GM18526 (cell line): ENCODE measurements around the gene ANKK1.

Experiments used
- POLR2A ChIP-seq: IDR thresholded peaks from 3 replicates; pipeline ENCODE4 v1.6.1; 2011; ENCODE audit not compliant: insufficient read length; ENCODE audit errors: extremely low read depth

Gene ANKK1, protein sequence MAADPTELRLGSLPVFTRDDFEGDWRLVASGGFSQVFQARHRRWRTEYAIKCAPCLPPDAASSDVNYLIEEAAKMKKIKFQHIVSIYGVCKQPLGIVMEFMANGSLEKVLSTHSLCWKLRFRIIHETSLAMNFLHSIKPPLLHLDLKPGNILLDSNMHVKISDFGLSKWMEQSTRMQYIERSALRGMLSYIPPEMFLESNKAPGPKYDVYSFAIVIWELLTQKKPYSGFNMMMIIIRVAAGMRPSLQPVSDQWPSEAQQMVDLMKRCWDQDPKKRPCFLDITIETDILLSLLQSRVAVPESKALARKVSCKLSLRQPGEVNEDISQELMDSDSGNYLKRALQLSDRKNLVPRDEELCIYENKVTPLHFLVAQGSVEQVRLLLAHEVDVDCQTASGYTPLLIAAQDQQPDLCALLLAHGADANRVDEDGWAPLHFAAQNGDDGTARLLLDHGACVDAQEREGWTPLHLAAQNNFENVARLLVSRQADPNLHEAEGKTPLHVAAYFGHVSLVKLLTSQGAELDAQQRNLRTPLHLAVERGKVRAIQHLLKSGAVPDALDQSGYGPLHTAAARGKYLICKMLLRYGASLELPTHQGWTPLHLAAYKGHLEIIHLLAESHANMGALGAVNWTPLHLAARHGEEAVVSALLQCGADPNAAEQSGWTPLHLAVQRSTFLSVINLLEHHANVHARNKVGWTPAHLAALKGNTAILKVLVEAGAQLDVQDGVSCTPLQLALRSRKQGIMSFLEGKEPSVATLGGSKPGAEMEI

DNA sequence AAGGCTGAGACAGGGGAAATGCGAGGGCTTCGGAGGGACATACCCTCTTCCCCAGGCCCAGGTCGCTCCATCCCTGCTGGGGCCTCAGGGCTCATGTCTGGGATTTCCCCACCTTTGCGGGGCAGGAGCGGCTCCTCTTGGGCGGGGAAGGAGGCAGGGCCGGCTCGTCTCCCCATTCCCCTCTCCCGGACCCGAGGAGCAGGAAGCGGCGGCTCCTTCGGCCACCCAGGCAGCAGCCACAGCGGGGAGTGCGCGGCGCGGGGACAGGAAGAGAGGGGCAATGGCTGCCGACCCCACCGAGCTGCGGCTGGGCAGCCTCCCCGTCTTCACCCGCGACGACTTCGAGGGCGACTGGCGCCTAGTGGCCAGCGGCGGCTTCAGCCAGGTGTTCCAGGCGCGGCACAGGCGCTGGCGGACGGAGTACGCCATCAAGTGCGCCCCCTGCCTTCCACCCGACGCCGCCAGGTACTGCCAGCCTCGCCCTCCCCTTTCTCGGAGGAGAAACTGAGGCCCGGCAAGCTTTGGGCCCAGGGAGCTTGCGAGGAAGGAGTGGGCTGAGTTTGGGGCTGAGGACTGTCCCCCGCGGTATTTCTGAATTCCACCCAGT lies at the start of gene ANKK1:
Gene ANKK1 (plus strand): TSS at position 175 of the 607 bp plus-strand sequence. CDS start 106 bp downstream, at position 281.
- no peak for TF ChIP-seq POLR2A

DNA sequence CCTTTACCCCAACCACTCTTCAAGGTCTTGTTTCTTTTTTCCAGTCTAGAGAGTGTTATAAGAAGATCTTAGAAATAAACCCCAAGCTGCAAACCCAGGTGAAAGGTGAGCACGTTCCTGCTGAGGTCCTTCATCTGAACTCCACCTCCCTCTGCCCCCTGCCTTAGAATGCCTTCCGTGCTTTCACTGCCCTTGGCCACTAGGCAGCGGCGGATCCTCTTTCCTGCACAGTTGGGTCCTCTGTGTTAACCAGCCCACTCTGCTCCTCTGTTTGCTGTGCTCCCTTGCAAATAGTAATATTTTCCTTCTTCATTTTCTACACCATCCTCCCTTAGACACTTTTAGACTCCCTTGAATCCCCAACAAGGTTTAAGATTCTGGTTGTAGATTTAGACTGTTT lies 48.8 kb upstream of the ANKK1 start:
- TF ChIP-seq POLR2A, result no peak

DNA sequence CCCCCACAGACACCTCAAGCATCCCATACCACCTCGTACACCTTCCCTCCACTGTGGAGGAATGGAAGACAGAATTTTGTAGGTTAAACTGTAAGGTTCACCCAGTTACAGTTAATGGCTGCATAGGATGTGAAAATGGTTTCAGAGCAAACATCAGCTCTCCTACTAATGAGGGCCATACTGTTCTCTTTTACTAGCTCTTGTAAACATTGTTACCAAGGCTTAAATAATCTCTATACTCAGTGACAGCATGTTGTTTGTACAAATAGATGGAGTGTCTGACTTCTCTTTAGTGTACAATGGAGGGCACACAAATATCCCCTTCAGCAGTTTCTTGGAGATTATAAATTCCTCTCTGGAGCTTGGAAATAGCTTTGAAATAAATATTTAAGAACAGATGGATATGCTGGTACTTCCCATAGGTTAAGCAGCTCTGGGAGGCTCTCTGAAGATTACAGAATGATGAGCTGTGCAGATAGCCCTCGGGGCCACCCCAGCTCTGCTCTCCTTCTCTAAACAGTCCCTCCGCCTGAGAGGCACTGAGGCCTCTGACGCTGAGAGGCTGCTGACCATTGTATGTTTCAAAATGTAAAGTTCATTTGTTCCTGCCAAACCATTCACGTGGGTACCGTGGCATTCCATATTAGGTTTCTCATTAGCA lies 47.5 kb upstream of the ANKK1 start:
- no peak for TF ChIP-seq POLR2A

DNA sequence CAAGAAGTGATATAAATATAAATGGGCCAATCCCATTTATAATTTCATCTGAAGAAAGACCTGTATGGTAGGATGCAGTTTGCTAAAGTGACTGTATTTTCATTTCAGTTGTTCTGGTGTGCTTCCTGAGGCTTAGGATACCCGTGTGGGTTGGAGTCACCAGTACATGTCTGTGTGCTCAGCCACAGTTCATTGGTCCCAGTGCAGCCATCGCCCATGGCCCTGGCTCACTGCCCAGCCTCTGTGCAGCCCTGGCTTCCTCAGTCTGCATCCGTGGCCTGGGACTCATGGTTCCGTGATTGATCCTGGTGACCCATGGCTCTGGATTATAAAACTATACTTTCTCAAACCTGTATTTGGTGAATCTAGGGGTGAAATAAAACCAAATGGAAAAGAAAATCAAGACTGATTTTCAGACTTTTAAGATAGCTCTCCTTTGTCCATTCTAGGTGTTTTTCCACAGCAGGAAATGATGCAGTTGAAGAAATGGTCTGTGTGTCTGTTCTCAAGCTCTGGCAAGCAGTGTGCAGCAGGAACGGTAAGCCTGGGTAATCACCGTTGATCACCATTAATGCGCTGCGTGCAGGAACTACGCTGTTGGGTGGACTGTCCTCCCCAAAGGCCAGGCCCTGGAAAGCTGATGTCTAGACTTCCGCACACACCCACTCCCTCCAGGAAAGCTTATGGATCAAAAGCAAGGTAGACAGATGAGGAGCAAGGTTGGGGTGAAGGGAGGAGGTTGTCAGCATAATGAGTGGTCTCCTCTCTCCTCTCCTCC lies 46.0 kb upstream of the ANKK1 start:
- TF ChIP-seq POLR2A, result no peak

DNA sequence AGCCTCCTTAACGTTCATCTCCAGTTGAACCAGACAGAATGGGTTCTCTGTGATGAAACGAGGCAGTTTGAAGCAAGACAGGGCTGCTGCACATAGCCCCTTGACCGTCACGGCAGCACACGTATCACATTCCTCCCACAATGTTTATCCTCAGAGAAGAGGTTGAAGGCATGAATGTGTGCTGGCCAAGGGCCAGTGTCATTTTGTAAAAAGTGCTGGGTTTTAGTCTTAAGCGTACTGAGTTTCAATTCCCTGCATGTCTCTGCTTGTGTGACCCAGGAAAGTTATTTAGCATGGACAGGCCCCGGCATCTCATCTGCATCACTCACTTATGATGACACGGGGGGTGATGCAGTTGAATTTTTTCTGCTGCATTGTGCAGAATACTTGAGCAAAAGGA lies 41.6 kb upstream of the ANKK1 start:
- no peak for TF ChIP-seq POLR2A

DNA sequence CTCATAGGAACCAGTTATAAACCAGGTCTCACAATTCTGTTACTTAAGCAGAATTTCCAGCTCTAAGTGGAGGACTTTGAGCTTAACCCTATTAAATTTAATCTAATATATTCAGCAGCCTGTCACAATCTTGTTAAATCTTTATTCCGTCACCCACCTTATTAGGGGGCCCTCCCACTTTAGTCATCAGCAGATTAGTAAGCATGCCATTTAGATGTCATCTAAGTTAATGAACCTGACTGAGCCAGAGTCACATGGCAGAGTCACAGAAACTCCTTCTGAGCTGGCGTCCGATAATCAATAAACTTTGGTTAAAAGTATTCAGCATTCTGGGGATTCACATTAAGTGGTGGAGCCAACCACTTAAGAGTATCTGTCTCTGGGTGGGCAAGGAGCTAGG lies 38.1 kb upstream of the ANKK1 start:
- no peak for TF ChIP-seq POLR2A

DNA sequence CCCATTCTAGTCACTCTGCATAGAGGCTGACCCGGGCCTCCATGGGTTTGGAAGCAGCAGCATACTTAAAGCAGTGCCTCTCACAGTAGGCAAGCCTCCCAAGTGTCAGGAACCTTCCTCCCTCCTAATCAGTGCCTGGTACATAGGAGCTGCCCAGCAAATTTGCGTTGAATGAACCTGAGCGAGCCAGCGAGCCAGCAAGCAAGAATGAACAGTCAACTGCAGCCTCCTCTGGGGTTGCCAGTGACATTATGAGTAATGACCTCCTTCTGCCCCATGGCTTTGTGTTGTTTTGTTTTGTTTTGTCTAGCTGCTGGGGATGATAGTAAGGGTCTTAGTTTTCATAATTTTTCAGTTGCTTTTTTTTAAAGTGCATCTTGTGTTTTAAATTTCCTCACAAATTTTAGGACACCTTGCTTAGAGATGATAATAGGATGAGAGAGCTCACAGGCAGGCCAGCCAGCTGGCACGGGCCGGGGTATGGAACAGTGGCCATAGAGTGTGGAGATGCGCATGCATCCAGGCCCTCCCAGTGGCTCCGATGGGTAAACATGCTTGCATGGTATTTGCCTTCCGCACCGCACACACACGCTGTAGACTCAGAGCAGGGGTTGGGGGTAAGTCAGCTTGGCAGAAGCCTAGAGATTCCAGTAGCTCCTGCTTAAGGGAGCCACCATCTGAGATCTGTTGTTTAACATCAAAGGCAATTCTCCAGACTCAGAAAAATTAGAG lies 37.1 kb upstream of the ANKK1 start:
- TF ChIP-seq POLR2A, result no peak

DNA sequence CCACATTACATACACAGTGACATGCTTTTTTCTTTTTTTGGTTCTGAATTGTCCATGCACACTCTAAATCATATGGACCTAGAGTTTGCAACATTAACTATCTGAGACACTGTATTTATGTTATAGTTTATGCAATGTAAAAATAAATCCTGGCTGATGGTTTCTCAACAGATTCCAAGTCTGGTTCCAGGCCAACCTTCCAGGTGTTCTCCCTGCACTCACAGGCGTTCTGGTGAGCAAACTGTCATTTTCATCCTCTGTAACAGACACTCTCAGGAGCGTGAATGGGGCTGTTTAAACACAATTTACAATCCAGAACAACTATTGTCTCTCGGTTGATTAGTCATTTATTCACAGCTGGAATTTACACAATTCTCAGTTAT lies 36.5 kb upstream of the ANKK1 start:
- TF ChIP-seq POLR2A, result no peak

DNA sequence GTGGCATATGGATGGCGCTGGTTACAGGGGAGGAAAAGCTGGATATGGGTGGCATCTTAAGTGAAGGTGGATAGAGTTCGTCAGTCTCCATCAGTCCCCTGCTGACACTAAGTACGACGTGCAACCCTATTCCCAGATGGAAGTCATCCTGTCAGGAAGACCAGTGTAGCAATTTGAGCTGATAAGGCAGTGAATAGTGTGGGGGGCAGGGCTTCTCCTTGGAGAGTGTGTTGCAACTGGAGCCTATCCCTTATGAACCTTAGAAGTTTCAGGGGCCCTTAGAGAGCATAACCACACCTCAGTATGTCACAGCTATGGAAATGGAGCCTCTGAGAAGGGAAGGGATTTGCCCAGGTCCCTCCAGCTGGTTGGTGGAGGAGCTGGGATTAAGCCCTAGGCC lies 36.1 kb upstream of the ANKK1 start:
- no peak for TF ChIP-seq POLR2A

DNA sequence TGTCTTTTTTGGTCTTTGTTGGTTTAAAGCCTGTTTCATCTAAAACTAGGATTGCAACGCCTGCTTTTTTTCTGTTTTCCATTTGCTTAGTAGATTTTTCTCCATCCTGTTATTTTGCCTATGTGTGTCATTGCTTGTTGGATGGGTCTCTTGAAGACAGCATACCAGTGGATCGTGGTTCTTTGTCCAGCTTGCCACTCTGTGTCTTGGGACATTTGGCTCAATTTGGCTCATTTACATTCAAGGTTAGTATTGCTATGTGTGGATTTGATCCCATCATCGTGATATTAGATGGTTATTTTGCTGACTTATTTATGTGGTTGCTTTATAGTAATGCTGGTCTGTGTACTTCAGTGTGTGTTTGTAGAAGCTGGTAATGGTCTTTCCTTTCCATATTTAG lies 31.4 kb upstream of the ANKK1 start:
- no peak for TF ChIP-seq POLR2A

DNA sequence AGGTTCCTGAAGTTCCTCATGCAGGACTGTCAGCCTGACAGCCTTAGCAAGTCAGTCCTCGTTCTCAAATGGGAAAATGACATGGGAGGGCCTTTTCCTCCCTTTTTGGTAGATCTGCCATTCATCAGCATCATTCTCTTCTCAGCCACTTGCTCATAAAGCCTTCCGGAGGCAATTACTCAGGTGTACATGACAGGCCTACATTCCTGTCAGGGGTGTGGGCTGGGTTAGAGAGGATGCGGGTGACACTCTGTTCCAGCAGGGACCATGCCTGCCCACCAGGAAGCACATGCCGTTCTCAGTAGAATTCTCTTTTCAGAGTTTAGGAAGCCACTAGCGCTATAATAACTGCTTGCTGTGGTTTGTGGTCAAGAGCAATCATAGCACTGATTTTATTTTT lies 24.2 kb upstream of the ANKK1 start:
- no peak for TF ChIP-seq POLR2A

DNA sequence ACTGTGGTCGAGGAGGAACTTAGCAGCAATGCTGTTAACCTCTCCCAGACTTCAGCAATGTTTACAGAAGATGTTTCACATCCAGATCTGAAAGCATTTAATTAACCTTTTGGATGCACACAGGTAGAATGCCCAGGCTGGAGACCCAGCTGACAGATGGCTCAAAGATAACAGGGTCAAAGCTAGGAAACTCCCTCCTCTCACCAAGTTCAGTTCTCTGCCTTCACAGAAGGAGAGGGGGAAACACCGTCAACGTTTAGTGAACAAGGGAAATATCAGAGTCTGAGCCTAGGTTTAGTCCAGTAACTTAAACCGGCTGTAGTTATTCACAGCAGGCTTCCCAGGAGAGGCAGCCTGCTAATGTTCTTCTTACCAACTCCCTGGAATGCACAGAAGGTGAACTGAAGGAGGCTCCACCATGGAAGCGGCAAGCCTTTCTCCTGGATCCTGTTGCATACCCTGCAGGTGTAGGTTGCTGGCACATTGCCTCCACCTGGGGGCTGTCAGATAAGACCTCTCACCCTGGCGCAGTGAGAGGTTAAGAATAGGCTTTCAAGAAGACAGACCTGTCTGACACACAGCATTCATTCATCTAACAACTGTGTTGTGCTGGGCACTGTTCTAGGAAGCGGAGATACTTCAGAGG lies 23.5 kb upstream of the ANKK1 start:
- TF ChIP-seq POLR2A, result no peak

DNA sequence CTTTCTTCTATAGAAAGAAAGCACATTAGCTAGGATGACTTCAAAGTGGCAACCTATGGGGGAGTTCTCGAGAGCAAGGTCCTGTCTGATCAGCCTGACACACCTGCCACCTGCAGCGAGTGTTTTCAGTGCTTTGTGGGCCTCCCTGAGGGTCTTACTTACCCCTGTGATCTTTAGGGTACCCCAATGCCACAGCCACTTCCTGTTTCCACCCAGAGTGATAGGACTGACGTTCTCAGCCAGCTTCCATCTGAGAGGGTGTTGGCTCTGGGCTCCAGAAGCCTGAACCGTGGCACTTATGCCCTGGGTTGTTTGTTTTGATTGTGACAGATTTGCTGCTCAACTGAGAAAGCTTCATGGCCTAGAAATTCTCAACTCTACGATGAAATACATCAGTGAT lies 21.7 kb upstream of the ANKK1 start:
- no peak for TF ChIP-seq POLR2A

DNA sequence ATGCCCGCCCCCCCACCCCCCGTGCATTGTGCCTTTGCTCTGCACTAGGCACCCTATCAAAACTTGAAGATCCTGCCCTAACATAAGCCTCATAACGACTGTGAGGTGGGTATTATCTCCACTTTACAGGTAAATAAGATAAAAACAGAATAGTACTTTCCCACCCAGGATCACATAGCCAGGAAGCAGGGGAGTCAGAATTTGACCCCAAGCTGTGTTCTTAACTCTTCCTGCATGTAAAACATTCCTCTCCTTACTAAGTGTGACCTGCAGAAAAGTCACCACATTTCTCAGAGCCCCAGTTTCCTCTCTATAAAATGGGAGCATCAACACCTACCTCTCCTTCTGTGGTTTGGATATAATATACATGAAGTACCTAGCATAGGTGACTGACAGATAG lies 18.2 kb upstream of the ANKK1 start:
- TF ChIP-seq POLR2A, result no peak

DNA sequence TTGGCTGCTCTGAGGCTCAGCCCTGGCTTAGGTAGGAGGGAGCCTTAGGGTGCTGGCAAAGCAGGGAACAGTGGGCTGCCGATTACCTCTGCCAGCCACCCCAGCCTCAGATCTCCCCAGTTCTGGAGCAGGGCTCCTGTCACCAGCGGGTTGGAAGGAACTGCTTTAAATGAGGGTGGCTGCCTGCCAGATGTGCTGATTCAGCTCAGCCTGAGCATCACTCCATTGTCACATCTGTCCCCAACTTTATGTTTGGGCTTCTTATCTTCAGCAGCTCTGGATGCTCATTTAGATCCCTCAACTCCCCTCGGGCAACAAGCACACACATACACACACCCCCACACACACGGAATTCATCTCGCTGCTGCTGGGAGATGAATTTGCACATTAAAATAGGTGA lies 16.9 kb upstream of the ANKK1 start:
- no peak for TF ChIP-seq POLR2A
